Rectal smooth muscle tissue (tissue), 1 donor: Measurements from ENCODE around the gene BDH2.
A peak's percentile ranks its signal among the peaks of the same experiment; 100 is the strongest.

Source experiments
- H3K27ac ChIP-seq: one replicate; pipeline ENCODE4 v1.7.0; 2013; ENCODE audit warnings: low read depth, low read length, inconsistent platforms
- H3K27me3 ChIP-seq: one replicate; pipeline ENCODE4 v1.7.0; 2013; ENCODE audit warnings: low read length; ENCODE audit not compliant: control insufficient read depth, insufficient read depth
- H3K36me3 ChIP-seq: one replicate; pipeline ENCODE4 v1.7.0; 2013; ENCODE audit warnings: low read length; ENCODE audit not compliant: control insufficient read depth, insufficient read depth
- H3K4me1 ChIP-seq: one replicate; pipeline ENCODE4 v1.7.0; 2013; ENCODE audit warnings: low read length; ENCODE audit not compliant: control insufficient read depth, insufficient read depth
- H3K4me3 ChIP-seq: one replicate; pipeline ENCODE4 v1.7.0; 2013; ENCODE audit warnings: low read length
- H3K9ac ChIP-seq: one replicate; pipeline ENCODE4 v1.7.0; 2013; ENCODE audit warnings: low read length

The BDH2 gene

DNA sequence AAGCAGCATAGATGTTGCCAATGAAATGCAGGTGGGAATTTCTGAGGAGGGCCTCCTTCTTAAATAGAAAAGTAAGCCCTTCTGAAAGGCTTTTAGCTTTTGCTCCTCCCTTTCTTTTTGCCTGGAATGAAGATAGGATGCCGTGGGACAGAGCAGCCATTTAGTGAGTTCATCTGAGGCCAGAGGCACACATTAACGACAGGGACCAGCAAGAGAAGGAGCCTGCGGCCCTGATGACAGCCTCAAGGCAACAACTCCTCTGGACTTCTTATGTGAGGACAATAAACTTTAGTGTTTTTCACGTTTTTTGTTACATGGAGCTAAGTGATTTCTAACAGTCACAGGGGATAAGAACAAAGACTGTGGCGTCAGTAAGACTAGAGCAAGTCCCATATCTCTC, 1.1 kb upstream of the BDH2 start:
- Histone ChIP-seq H3K4me1 (peaks cover 3% of the 10 kb centered on the region), H3K4me3 (no peak overlapping the region), H3K27ac (no peak overlapping the region), H3K36me3 (no peaks in the 10 kb centered on the region), H3K9ac (no peak overlapping the region), H3K27me3 (no peaks in the 10 kb centered on the region)

DNA sequence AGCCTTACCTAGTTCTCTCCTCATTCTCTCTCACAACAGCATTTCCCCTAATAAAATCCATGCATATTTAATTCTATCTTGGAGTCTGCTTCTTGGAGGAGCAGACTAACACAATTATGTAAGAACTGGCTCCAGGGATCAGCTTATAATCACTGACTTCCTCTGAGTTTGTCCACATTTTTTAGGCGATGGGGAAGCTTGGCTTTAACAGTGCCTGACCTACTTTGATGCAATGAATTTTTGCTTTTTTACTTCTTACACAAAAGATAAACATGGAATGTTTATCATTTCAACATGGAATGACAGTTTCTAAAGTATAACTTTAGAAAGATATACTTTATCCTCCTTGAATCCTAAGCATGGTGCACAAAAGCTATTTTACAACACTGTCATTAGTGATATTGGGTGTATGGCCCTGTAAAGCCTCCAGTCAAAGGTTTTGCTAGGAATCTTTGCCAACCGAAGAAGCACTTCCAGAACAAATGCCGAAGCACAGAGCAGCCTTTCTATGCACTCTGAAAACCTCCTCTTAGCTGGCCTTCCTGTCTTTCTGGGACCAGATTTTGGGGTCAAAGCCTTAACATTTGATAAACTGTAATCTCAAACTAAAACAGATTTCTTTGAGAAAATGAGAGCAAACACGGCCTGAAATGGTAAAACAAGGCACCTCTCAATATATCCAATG, 736 bp downstream of the BDH2 start:
- Histone ChIP-seq H3K36me3 (no peaks in the 10 kb centered on the region), H3K27ac (peak overlapping the region; percentile 71), H3K27me3 (no peaks in the 10 kb centered on the region), H3K4me1 (peaks cover 3% of the 10 kb centered on the region), H3K4me3 (peak overlapping the region; percentile 66), H3K9ac (no peak overlapping the region)

DNA sequence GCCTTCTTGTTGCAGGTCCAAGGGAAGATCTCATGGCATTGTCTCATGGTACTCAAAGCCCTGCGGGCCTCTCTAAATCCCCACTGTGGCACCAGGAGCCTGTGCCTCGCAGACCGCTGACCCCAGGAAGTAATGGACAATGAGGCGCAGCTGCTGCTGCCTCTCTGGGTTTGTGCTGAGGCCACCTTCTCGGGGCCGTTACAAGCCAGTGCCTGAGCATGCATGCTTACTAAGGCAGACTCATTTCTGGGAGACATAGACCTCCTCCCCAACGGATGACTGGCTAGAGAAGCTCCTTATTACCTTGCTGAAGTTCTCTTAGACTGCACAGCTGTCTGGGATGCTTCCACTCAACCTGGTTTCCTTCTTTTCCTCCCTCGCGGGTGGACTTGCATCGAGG, 1.3 kb downstream of the BDH2 start:
- Histone ChIP-seq H3K4me1 (peaks cover 3% of the 10 kb centered on the region), H3K4me3 (peak overlapping the region; percentile 66), H3K36me3 (no peaks in the 10 kb centered on the region), H3K27ac (no peak overlapping the region), H3K27me3 (no peaks in the 10 kb centered on the region), H3K9ac (no peak overlapping the region)

DNA sequence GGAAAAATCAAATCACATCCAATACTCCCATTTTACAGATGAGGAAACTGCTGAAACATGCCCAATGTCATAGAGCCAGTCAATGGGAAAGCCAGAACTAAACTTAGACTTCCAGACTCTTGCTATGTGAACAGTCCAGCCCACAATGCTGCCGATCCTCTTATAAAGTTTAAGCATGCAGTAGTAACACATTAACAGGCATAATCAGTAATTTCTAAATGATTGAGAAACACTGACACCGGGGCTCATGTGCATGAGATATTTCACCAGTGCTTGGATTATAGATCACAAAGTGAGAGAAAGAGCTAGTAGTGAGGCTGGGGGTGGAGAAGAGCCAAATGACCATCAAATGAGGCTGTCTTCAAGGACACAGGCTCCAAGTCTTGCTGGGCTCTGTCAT, 2.5 kb downstream of the BDH2 start:
- Histone ChIP-seq H3K36me3 (no peaks in the 10 kb centered on the region), H3K4me1 (peaks cover 3% of the 10 kb centered on the region), H3K4me3 (no peak overlapping the region), H3K27ac (no peak overlapping the region), H3K27me3 (no peaks in the 10 kb centered on the region), H3K9ac (no peak overlapping the region)

DNA sequence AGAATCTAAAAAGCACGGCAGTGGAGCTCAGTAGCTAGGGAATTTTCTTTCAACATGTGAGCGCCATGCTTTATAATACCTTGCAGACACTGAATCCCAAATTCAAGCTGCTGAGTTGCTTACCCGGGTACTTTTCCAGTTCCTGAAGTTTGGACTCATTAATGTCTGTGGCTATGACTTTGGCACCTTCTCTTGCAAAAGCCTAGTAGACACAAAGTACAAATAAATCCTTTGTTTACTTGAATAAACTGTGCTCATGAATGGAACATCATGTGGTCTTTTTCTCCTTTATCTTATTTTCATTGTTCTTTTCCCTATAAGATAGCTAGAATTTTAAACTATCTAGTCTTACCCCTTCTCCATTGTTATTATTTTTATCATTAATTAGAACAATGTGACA, 4.6 kb downstream of the BDH2 start:
- no peaks in the 10 kb centered on the region for H3K27me3 ChIP-seq
- no peak overlapping the region for H3K4me3 ChIP-seq
- H3K36me3 ChIP-seq, result no peaks in the 10 kb centered on the region
- H3K4me1 ChIP-seq, result peaks cover 3% of the 10 kb centered on the region
- no peak overlapping the region for H3K27ac ChIP-seq
- no peak overlapping the region for H3K9ac ChIP-seq

DNA sequence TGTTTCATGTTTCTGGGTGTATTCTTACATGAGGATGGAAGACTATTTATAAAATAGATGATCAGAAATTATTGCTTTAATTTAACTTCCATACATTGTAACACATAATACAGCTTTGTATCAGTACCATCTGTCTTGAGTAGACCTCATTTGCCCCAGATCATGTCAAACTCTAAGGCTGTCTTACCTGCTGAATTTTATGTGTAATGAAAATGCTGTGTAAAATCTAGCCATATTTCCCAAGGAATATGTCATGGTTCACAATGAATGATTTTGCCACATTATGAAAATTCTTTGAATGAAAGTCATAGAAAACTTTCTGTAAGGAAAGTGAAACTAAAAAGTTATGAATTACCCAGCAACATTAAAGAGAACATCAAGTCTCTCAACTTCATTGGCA, 7.4 kb downstream of the BDH2 start:
- H3K9ac ChIP-seq, result no peak overlapping the region
- H3K4me1 ChIP-seq, result peaks cover under 1% of the 10 kb centered on the region
- H3K4me3 ChIP-seq, result no peak overlapping the region
- H3K27me3 ChIP-seq, result no peaks in the 10 kb centered on the region
- no peak overlapping the region for H3K27ac ChIP-seq
- H3K36me3 ChIP-seq, result peaks cover 6% of the 10 kb centered on the region

DNA sequence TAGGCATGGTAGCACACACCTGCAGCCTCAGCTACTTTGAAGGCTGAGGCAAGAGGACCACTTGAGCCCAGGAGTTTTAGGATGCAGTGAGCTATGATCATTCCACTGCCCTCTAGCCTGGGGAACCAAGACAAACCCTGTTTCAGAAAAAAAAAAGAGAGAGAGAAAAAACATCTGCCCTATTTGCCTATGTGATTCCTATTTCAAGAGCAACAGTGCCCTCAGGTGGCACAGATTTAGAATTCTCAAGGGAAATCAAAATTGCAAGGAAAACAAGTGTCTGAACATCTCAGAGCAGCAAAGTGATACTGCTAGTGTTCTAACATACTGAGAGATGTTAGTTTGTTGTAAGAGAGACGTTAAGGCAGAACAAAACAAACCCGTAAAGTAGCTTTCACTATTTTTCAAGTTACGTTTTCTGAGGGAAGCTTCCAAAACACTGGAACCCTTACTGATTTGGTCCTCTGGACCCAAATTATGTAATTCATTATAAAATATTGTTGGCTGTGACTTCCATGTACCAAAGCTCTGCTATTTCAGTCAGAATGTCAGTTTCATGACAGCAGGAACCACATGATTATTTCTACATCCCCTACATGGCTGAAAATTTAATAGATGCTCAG, 7.9 kb downstream of the BDH2 start:
- peaks cover 12% of the 10 kb centered on the region for H3K36me3 ChIP-seq
- no peak overlapping the region for H3K4me3 ChIP-seq

DNA sequence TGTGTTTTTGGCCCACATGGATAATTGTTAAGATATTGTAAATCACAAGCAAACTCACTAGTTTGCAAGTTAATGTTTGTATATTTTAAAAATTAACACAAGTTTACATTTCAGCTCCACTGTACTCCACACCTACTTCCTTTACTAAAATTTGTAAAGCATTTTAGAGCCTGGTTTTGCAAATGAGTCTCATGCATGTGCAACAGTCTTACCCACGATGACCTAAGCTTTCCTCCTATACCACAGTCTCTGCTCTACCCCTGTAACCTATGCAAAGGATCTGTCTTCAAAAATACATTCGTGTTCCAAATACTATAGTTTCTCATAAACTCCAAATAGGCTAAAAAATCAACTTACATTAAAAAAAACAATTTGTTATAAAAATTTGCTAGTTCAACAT, 10.2 kb downstream of the BDH2 start:
- Histone ChIP-seq H3K27me3 (no peaks in the 10 kb centered on the region), H3K36me3 (peaks cover 17% of the 10 kb centered on the region), H3K9ac (no peak overlapping the region), H3K4me3 (no peak overlapping the region), H3K4me1 (no peaks in the 10 kb centered on the region), H3K27ac (no peak overlapping the region)

More for the DNA sequence above, 7.9 kb downstream of the BDH2 start:
- Histone ChIP-seq H3K27me3 (no peaks in the 10 kb centered on the region), H3K27ac (no peak overlapping the region), H3K4me1 (no peaks in the 10 kb centered on the region), H3K9ac (no peak overlapping the region)

DNA sequence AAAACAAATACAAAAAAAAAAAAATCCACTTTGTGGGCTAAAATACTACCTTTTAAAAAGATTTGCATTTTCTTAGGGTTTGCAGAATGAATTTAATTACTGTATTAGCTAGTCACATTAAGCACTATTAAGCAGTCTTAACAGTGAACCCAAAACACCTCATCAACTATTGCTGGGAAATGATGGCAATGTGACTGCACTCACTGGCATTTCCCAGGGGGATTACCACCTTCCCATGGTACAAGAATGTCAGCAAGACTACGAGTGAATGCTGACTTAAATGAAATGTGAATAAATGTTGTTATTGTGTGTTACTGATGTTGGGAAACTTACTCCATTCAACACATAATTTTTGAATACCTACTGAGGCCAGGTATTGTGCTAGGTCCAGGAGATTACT, 13.1 kb downstream of the BDH2 start:
- H3K36me3 ChIP-seq, result peaks cover 17% of the 10 kb centered on the region
- no peaks in the 10 kb centered on the region for H3K27me3 ChIP-seq
- H3K4me1 ChIP-seq, result no peaks in the 10 kb centered on the region
- H3K9ac ChIP-seq, result no peak overlapping the region
- no peak overlapping the region for H3K4me3 ChIP-seq
- H3K27ac ChIP-seq, result no peak overlapping the region

DNA sequence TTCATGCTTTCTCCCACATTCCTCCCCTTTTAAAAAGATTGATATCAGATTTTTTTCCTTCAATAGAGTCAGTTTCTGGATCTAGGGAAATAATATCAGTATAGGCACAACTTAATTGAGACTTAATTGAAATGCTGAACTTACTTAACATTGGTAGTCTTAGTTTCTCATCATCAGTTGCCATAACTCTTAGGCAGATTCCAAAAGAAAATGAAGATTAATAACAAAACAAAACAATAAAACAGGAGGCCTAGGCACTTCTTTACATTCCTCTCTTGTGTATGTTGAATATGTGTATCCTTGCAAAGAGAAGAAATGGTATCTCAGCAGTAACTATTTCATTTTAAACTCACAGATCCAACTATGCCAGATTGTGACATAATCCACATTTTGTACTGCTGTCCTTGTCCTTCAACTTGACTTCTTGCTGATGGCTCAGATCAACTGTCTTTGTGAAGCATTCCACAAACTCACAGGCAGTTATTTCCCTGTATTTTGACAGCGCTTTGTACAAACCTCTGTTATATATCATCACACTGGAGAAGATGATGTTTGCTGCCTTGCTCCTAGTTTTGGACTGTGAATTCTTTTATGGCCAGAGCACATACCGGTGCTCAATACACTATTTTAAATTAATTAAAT, 14.0 kb downstream of the BDH2 start:
- Histone ChIP-seq H3K36me3 (peaks cover 17% of the 10 kb centered on the region), H3K4me3 (no peak overlapping the region)

DNA sequence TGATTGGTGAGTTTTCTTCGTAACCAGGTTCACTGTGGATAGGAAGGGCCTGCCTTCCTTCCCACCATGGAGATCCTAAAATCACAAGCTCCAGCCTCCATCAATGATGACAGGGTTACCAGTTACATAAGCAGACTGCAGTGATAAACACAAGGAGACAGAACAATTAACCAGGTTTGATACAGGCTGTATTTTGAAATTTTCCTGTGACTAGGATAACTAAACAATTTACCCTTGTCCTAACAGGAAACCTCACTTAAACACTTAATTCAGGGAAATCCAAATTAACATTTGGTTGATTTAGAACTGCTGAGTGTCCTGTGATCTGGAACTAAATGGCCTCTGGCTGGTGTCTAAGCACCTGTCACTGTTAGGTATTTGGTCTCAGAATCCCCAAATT, 20.0 kb downstream of the BDH2 start:
- H3K4me1 ChIP-seq, result peaks cover 10% of the 10 kb centered on the region
- no peaks in the 10 kb centered on the region for H3K36me3 ChIP-seq
- no peak overlapping the region for H3K27ac ChIP-seq

More for the DNA sequence above, 14.0 kb downstream of the BDH2 start:
- no peaks in the 10 kb centered on the region for H3K27me3 ChIP-seq
- no peak overlapping the region for H3K9ac ChIP-seq
- no peak overlapping the region for H3K27ac ChIP-seq
- no peaks in the 10 kb centered on the region for H3K4me1 ChIP-seq

DNA sequence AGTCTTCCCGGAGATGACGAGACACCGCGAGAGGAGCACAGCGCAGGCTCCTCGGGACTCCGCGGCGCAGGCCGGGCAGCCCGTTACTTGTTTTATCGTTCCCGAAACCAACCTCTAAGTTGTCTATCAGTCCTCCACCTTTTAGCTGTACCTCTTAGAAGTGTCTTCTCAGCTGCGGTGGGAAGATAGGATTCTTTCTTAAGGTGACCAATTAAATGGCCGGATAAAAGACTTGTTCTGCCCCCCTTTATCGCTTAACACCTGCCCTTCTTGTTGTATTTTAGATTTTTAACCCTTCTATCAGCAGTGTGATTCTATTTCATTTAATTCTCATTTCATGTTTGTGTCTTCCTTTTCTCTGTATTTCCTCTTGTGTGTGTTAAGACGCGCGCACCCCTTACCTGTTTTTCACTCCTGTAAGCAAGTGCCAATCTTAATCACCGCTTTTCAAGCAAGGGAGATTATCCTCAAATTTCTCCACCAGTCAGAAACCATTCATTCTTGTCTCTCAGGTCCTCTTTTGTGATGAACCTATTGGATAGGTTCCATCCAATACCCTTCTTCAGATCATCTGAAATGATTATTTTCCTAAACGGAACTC, 22.8 kb downstream of the BDH2 start, which contains the start of gene SLC9B2:
TSS of gene SLC9B2 (minus strand) at position 15 of the 601 bp plus-strand sequence. CDS start 9,211 bp downstream, outside the sequence.
- Histone ChIP-seq H3K9ac (peak within 1 kb of the TSS; percentile 83), H3K4me3 (peak within 1 kb of the TSS; percentile 87), H3K4me1 (peaks cover 10% of the 10 kb centered on the region), H3K27me3 (no peaks in the 10 kb centered on the region), H3K27ac (peak within 1 kb of the TSS; percentile 89), H3K36me3 (no peaks in the 10 kb centered on the region)

More for the DNA sequence above, 20.0 kb downstream of the BDH2 start:
- Histone ChIP-seq H3K4me3 (no peak overlapping the region), H3K27me3 (no peaks in the 10 kb centered on the region), H3K9ac (no peak overlapping the region)
